G401 (cell line): ENCODE results near the gene LAMA2. TPM values are rescaled to one million over a fixed set of nuclear protein-coding genes. Genes with fewer than 3 reads are reported as not detected.
"Not testable (repeated sequence)": the region's sequence is repeated elsewhere in the genome, so short reads cannot be mapped to it uniquely, and the experiment has no call there.

ENCODE experiments used
- DNase-seq: peaks from one replicate; pipeline ENCODE4 v3.0.0-alpha.2; 2015; ENCODE audit warnings: low spot score
- in situ Hi-C: cut with HindIII; loops from 2 replicates; pipeline ENCODE4 v1.10.0; 2016; ENCODE audit warnings: low sequenced_read_pairs, mixed read lengths
- total RNA-seq: library from RNA; depleted of rRNA; stranded (reverse); fragments of >200 nt; shearing (Covaris generic); gene quantifications from 2 replicates; pipeline ENCODE4 v1.2.3, GENCODE V29; 2014

LAMA2 gene
- total RNA-seq, 1 experiment from 2014 or later, result not detected

GRCh38 chr6:129146902-129147301 is 264.0 kb downstream of the LAMA2 start:
- in situ Hi-C loops, result no loop called here
- DNase-seq, result no peak

- DNase-seq, result no peak
- in situ Hi-C loops, result no loop called here
Measured at GRCh38 chr6:129150507-129150906, 267.6 kb downstream of the LAMA2 start.

GRCh38 chr6:129153257-129153656 is 270.3 kb downstream of the LAMA2 start:
- in situ Hi-C loops, result no loop called here

GRCh38 chr6:129159242-129159641 is 276.3 kb downstream of the LAMA2 start:
- DNase-seq, in situ Hi-C loops: not testable (repeated sequence)

More at GRCh38 chr6:129153257-129153656, 270.3 kb downstream of the LAMA2 start:
- DNase-seq, result no peak

- DNase-seq, result no peak
- in situ Hi-C loops, result no loop called here
Measured at GRCh38 chr6:129162605-129163004, 279.7 kb downstream of the LAMA2 start.

GRCh38 chr6:129163551-129163950 is 280.6 kb downstream of the LAMA2 start:
- in situ Hi-C loops, result no loop called here
- no peak for DNase-seq

GRCh38 chr6:129164032-129164431 is 281.1 kb downstream of the LAMA2 start:
- in situ Hi-C loops, result no loop called here
- DNase-seq, result no peak

GRCh38 chr6:129172279-129172995 is 289.5 kb downstream of the LAMA2 start:
- DNase-seq, in situ Hi-C loops: not testable (repeated sequence)

- in situ Hi-C loops, result no loop called here
- no peak for DNase-seq
Measured at GRCh38 chr6:129175066-129175465, 292.1 kb downstream of the LAMA2 start.

GRCh38 chr6:129177801-129178200 is 294.9 kb downstream of the LAMA2 start:
- no peak for DNase-seq
- in situ Hi-C loops, result no loop called here

- DNase-seq, result no peak
- in situ Hi-C loops, result no loop called here
Measured at GRCh38 chr6:129179283-129179682, 296.3 kb downstream of the LAMA2 start.

- in situ Hi-C loops, result no loop called here
Measured at GRCh38 chr6:129181001-129181400, 298.1 kb downstream of the LAMA2 start.

GRCh38 chr6:129183187-129183591 is 300.3 kb downstream of the LAMA2 start:
- in situ Hi-C loops, result no loop called here

More at GRCh38 chr6:129181001-129181400, 298.1 kb downstream of the LAMA2 start:
- DNase-seq, result no peak

GRCh38 chr6:129183681-129184301 is 300.9 kb downstream of the LAMA2 start:
- DNase-seq, result no peak
- in situ Hi-C loops, result no loop called here

More at GRCh38 chr6:129183187-129183591, 300.3 kb downstream of the LAMA2 start:
- DNase-seq, result no peak

GRCh38 chr6:129184324-129184723 is 301.4 kb downstream of the LAMA2 start:
- DNase-seq, result no peak
- in situ Hi-C loops, result no loop called here

GRCh38 chr6:129184808-129185366 is 301.9 kb downstream of the LAMA2 start:
- DNase-seq, result no peak
- in situ Hi-C loops, result no loop called here

- in situ Hi-C loops, result no loop called here
- DNase-seq, result no peak
Measured at GRCh38 chr6:129186988-129187387, 304.1 kb downstream of the LAMA2 start.

- in situ Hi-C loops, result no loop called here
- no peak for DNase-seq
Measured at GRCh38 chr6:129188306-129188705, 305.4 kb downstream of the LAMA2 start.

GRCh38 chr6:129188795-129189194 is 305.9 kb downstream of the LAMA2 start:
- in situ Hi-C loops, result no loop called here
- no peak for DNase-seq

- in situ Hi-C loops, result no loop called here
- DNase-seq, result no peak
Measured at GRCh38 chr6:129189266-129189665, 306.3 kb downstream of the LAMA2 start.
